GM18870 (cell line): Measurements from ENCODE around the gene ASIC4.

ENCODE experiments used
- ATAC-seq: cut with Tn5 transposase; IDR thresholded peaks from one replicate; pipeline ENCODE4 v1.9.1; 2021; ENCODE audit warnings: moderate library complexity; ENCODE audit not compliant: unreplicated experiment

The ASIC4 gene

GRCh38 chr2:219480004-219480403 is 34.3 kb upstream of the ASIC4 start:
- no peak for ATAC-seq

- no peak for ATAC-seq
Measured at GRCh38 chr2:219482674-219483405, 31.4 kb upstream of the ASIC4 start.

GRCh38 chr2:219483451-219484342 is 30.6 kb upstream of the ASIC4 start:
- no peak for ATAC-seq

- ATAC-seq, result no peak
Measured at GRCh38 chr2:219484343-219485200, 29.7 kb upstream of the ASIC4 start.

- no peak for ATAC-seq
Measured at GRCh38 chr2:219485201-219485580, 29.1 kb upstream of the ASIC4 start.

GRCh38 chr2:219486380-219486959 is 27.8 kb upstream of the ASIC4 start:
- no peak for ATAC-seq

- no peak for ATAC-seq
Measured at GRCh38 chr2:219488149-219488843, 26.0 kb upstream of the ASIC4 start.

- no peak for ATAC-seq
Measured at GRCh38 chr2:219488844-219489194, 25.5 kb upstream of the ASIC4 start.

GRCh38 chr2:219489315-219489714 is 25.0 kb upstream of the ASIC4 start:
- ATAC-seq, result no peak

GRCh38 chr2:219490186-219490585 is 24.1 kb upstream of the ASIC4 start:
- no peak for ATAC-seq

- no peak for ATAC-seq
Measured at GRCh38 chr2:219490600-219491130, 23.6 kb upstream of the ASIC4 start.

GRCh38 chr2:219491278-219491963 is 22.9 kb upstream of the ASIC4 start:
- ATAC-seq, result no peak

GRCh38 chr2:219492575-219492974 is 21.7 kb upstream of the ASIC4 start:
- ATAC-seq, result no peak

GRCh38 chr2:219493086-219493485 is 21.2 kb upstream of the ASIC4 start:
- no peak for ATAC-seq

- no peak for ATAC-seq
Measured at GRCh38 chr2:219494952-219495530, 19.2 kb upstream of the ASIC4 start.

GRCh38 chr2:219495531-219496122 is 18.7 kb upstream of the ASIC4 start:
- ATAC-seq, result no peak

- ATAC-seq, result no peak
Measured at GRCh38 chr2:219496247-219496824, 17.9 kb upstream of the ASIC4 start.

GRCh38 chr2:219496825-219497494 is 17.3 kb upstream of the ASIC4 start:
- ATAC-seq, result no peak
